Adipose tissue (tissue), 3 donors: ENCODE measurements around the gene UGT1A8. TPM values are rescaled to one million over a fixed set of nuclear protein-coding genes. Genes with fewer than 3 reads are reported as not detected.

Experiments used
- H3K27ac ChIP-seq: one replicate; pipeline ENCODE4 v1.5.1; 2013; ENCODE audit warnings: low read depth, low read length
- whole genome bisulfite sequencing, 3 donors: extraction: QIAGEN DNeasy Blood & Tissue Kit; methylation state at CpG; one replicate each; pipeline ENCODE4 v1.1.7; 2013; 5-methylcytosine and 5-hydroxymethylcytosine counted together
- polyA plus RNA-seq, 3 donors: library from polyadenylated mRNA; stranded (reverse); fragments of 200-250 nt; gene quantifications; one replicate each; pipeline ENCODE4 v1.2.3, GENCODE V29; 2013
- donor health status: healthy with polysubstance abuse.
- donor health status: Bipolar disorder and iron deficiency.
- donor health status: healthy.

Gene UGT1A8
- polyA plus RNA-seq, 3 donors: not detected

- H3K27ac ChIP-seq: no peak overlapping the region
- WGBS, 3 donors: 74 to 82% (median 78%) methylated on average over 17 of the region's 17 CpGs
Measured at GRCh38 chr2:233818639-233819621, 201.5 kb downstream of the UGT1A8 start.

GRCh38 chr2:233819884-233820773 is 202.7 kb downstream of the UGT1A8 start:
- 83 to 87% (median 84%) methylated on average over 18 of the region's 18 CpGs for WGBS, 3 donors
- H3K27ac ChIP-seq: no peak overlapping the region

GRCh38 chr2:233820774-233821105 is 203.3 kb downstream of the UGT1A8 start:
- 81 to 85% (median 85%) methylated on average over 6 of the region's 6 CpGs for WGBS, 3 donors
- H3K27ac ChIP-seq: no peak overlapping the region

GRCh38 chr2:233821196-233821595 is 203.8 kb downstream of the UGT1A8 start:
- H3K27ac ChIP-seq: no peak overlapping the region
- 82 to 93% (median 91%) methylated on average over 3 of the region's 3 CpGs for WGBS, 3 donors

GRCh38 chr2:233821709-233822100 is 204.3 kb downstream of the UGT1A8 start:
- H3K27ac ChIP-seq: no peak overlapping the region
- 83 to 95% (median 90%) methylated on average over 8 of the region's 8 CpGs for WGBS, 3 donors

GRCh38 chr2:233822101-233822771 is 204.8 kb downstream of the UGT1A8 start:
- H3K27ac ChIP-seq: no peak overlapping the region
- 79 to 94% (median 89%) methylated on average over 21 of the region's 21 CpGs for WGBS, 3 donors

Other genes starting within 250 kb of the UGT1A8 start
- gene USP40, start 50.9 kb upstream of the UGT1A8 start, polyA plus RNA-seq: 10 to 100 TPM; 11.5 to 26.4 (median 16.2) TPM
- gene UGT1A10, start 18.8 kb downstream of the UGT1A8 start, polyA plus RNA-seq: under 1 TPM in 1 of 3 donors, not detected in 2; 0.59 TPM
- not detected for gene UGT1A9, start 54.3 kb downstream of the UGT1A8 start, polyA plus RNA-seq
- not detected for gene UGT1A7, start 64.3 kb downstream of the UGT1A8 start, polyA plus RNA-seq
- under 1 TPM in 2 of 3 donors, not detected in 1; 0.39 to 0.79 TPM for gene UGT1A6, start 75.3 kb downstream of the UGT1A8 start, polyA plus RNA-seq
- gene UGT1A5, start 95.3 kb downstream of the UGT1A8 start, polyA plus RNA-seq: under 1 TPM in 1 of 3 donors, not detected in 2; 0.04 TPM
- gene UGT1A4, start 101.1 kb downstream of the UGT1A8 start, polyA plus RNA-seq: not detected
- not detected for gene UGT1A3, start 111.4 kb downstream of the UGT1A8 start, polyA plus RNA-seq
- gene UGT1A1, start 142.6 kb downstream of the UGT1A8 start, polyA plus RNA-seq: under 1 TPM in 2 of 3 donors, not detected in 1; 0.03 to 0.06 TPM
- 1 to 10 TPM in 1 of 3 donors, under 1 TPM in 2; 0.09 to 2.2 (median 0.14) TPM for gene MROH2A, start 160.7 kb downstream of the UGT1A8 start, polyA plus RNA-seq
- gene HJURP, start 236.9 kb downstream of the UGT1A8 start, polyA plus RNA-seq: under 1 TPM in 2 of 3 donors, not detected in 1; 0.07 to 0.16 TPM